K562 (cell line): ENCODE measurements around the gene SMIM8. TPM values are rescaled to one million over a fixed set of nuclear protein-coding genes. Genes with fewer than 3 reads are reported as not detected.

Experiments
- ATAC-seq: fragments of 200-7000 bp; cut with Tn5 transposase; 3 replicates; pipeline ENCODE4 v1.9.1; 2020; ENCODE audit warnings: moderate library complexity
- BruUV-seq: library from RNA; stranded (reverse); fragments of 400-500 nt; replicated peaks from 2 replicates; lab custom pipeline; 2021; lab: Mats Ljungman, UMichigan
- CTCF ChIA-PET: fragments of 300-600 bp; formaldehyde crosslinking; extraction: SDS; loops from one replicate; lab custom pipeline; 2021; ENCODE audit warnings: low intra/inter-chr PET ratio; lab: Yijun Ruan, JAX
- POLR2A ChIA-PET: fragments of 300-600, 350-650 bp; sonication (Branson Sonifier 250); formaldehyde crosslinking; extraction: SDS; loops from one replicate; lab custom pipeline; 2021; ENCODE audit warnings: antibody characterized with exemption, inconsistent platforms; lab: Yijun Ruan, JAX
- DNase-seq, 4 experiments: peaks; one replicate each; pipeline versions ENCODE4 v3.0.0 to v3.0.0-alpha.2; 2011 to 2018; ENCODE audit warnings: low spot score in 3 of 4, mixed read lengths in 3 of 4; ENCODE audit errors: extremely low read depth in 1 of 4
- FAIRE-seq: peaks from 2 replicates; lab custom pipeline; 2011; peaks lifted over from hg19 to GRCh38; lab: Jason Lieb, UNC
- H2AFZ ChIP-seq: 2 replicates; pipeline ENCODE4 v1.6.0; 2011; ENCODE audit warnings: low read depth, low read length, control low read depth, inconsistent platforms
- H3K27ac ChIP-seq: fragments of 200-600 bp; 3 replicates; pipeline ENCODE4 v1.8.0; 2011; ENCODE audit warnings: low read depth, mild to moderate bottlenecking, control low read depth, inconsistent platforms, low read length, moderate library complexity, mixed read lengths; ENCODE audit errors: extremely low read depth
- H3K27me3 ChIP-seq, 2 experiments: fragments of 300-600 bp in 1 of 2; 2 replicates in 1 of 2; 3 replicates in 1 of 2; pipeline versions ENCODE4 v1.6.0 to v1.8.0; 2011; ENCODE audit warnings: inconsistent platforms in 2 of 2, low read length in 2 of 2, mild to moderate bottlenecking in 1 of 2, mixed read lengths in 1 of 2, moderate library complexity in 1 of 2; ENCODE audit not compliant: control insufficient read depth in 2 of 2, insufficient read depth in 2 of 2
- H3K36me3 ChIP-seq: fragments of 300-600 bp; 3 replicates; pipeline ENCODE4 v1.8.0; 2011; ENCODE audit warnings: mild to moderate bottlenecking, low read length, inconsistent platforms; ENCODE audit not compliant: control insufficient read depth, insufficient read depth
- H3K4me1 ChIP-seq, 2 experiments: fragments of 200-600 bp in 1 of 2; replicated peaks in 1 of 2; 2 replicates in 1 of 2; 3 replicates in 1 of 2; pipeline versions ENCODE4 v1.5.1 to v1.8.0; 2011; ENCODE audit warnings: inconsistent platforms in 2 of 2, low read length in 2 of 2, mild to moderate bottlenecking in 1 of 2, mixed read lengths in 1 of 2, moderate library complexity in 1 of 2; ENCODE audit not compliant: control insufficient read depth in 2 of 2, insufficient read depth in 2 of 2
- H3K4me2 ChIP-seq: 2 replicates; pipeline ENCODE4 v1.6.1; 2011; ENCODE audit warnings: low read length, control low read depth, inconsistent platforms, mixed read lengths; ENCODE audit not compliant: insufficient read depth
- H3K4me3 ChIP-seq: fragments of 200-600 bp; sonication (generic), shearing (Covaris generic); 2 replicates; pipeline ENCODE4 v1.5.1; 2016; ENCODE audit warnings: control low read depth, inconsistent platforms
- H3K79me2 ChIP-seq: fragments of 200-600 bp; 3 replicates; pipeline ENCODE4 v1.8.0; 2011; ENCODE audit warnings: low read length, inconsistent platforms; ENCODE audit not compliant: control insufficient read depth, insufficient read depth
- H3K9ac ChIP-seq, 2 experiments: 2 replicates each; pipeline versions ENCODE4 v1.6.0 to v1.6.1; 2011; ENCODE audit warnings: low read depth in 2 of 2, low read length in 2 of 2, control low read depth in 1 of 2, inconsistent platforms in 1 of 2, mild to moderate bottlenecking in 1 of 2, mixed read lengths in 1 of 2; ENCODE audit not compliant: insufficient read depth in 1 of 2
- H3K9me1 ChIP-seq: one replicate; pipeline ENCODE4 v1.6.0; 2011; ENCODE audit warnings: inconsistent platforms, mild to moderate bottlenecking, low read length, moderate library complexity; ENCODE audit not compliant: control insufficient read depth, insufficient read depth
- H3K9me3 ChIP-seq: replicated peaks from 2 replicates; pipeline ENCODE4 v1.5.1; 2011; ENCODE audit warnings: low read depth, low read length, inconsistent platforms; ENCODE audit not compliant: control insufficient read depth, insufficient read depth
- H4K20me1 ChIP-seq: replicated peaks from 2 replicates; pipeline ENCODE4 v1.6.1; 2011; ENCODE audit warnings: low read length, inconsistent platforms, mixed read lengths; ENCODE audit not compliant: control insufficient read depth, insufficient read depth
- CCAR2 ChIP-seq: fragments of 200-400 bp; formaldehyde crosslinking; IDR thresholded peaks from 2 replicates; pipeline ENCODE4 v1.6.1; 2017; ENCODE audit warnings: mild to moderate bottlenecking, low read depth, low read length
- HOXB6 ChIP-seq: fragments of 250-450 bp; sonication (Bioruptor Pico); IDR thresholded peaks from 2 replicates; pipeline ENCODE4 v1.5.1; 2022; ENCODE audit warnings: mild to moderate bottlenecking, borderline replicate concordance
- KDM2B ChIP-seq: fragments of 250-450 bp; sonication (Bioruptor Pico); IDR thresholded peaks from 2 replicates; pipeline ENCODE4 v1.8.0; 2021; ENCODE audit warnings: mild to moderate bottlenecking, moderate library complexity
- KHSRP ChIP-seq: fragments of 450-650 bp; IDR thresholded peaks from 2 replicates; pipeline ENCODE4 v1.6.1; 2017
- RBFOX2 ChIP-seq: fragments of 200-400 bp; formaldehyde crosslinking; IDR thresholded peaks from 2 replicates; pipeline ENCODE4 v1.6.1; 2017; ENCODE audit warnings: low read depth, mild to moderate bottlenecking, low read length, moderate library complexity
- SMC3 ChIP-seq: conservative IDR thresholded peaks from 2 replicates; pipeline ENCODE4 v1.6.1; 2011; ENCODE audit warnings: low read depth, low read length, improper control_type of control experiment; ENCODE audit not compliant: insufficient read depth
- ZNF133 ChIP-seq: fragments of 250-450 bp; sonication (Bioruptor Pico); IDR thresholded peaks from 2 replicates; pipeline ENCODE4 v1.4.0; 2020; ENCODE audit warnings: mild to moderate bottlenecking
- WGBS: fragments of 100-300 bp; shearing (Covaris generic); methylation state at CpG from one replicate; pipeline ENCODE4 v1.1.6; 2016; ENCODE audit warnings: low coverage, mixed read lengths; ENCODE audit not compliant: insufficient coverage; ENCODE audit errors: missing lambda C conversion rate; 5-methylcytosine and 5-hydroxymethylcytosine counted together
- in situ Hi-C: fragments of 300-500 bp; cut with MboI; formaldehyde crosslinking; loops from 4 replicates; pipeline ENCODE4 v1.15.0; 2018; ENCODE audit warnings: inconsistent platforms, mixed read lengths
- intact Hi-C: fragments of 100-400 bp; cut with micrococcal nuclease; formaldehyde crosslinking; loops from 2 replicates; pipeline ENCODE4 v1.14.2; 2022
- polyA plus RNA-seq, 8 experiments: library from polyadenylated mRNA; depleted of rRNA in 4 of 8; stranded (reverse) in 5 of 8; unstranded in 3 of 8; fragments of >200 nt; fragmentation: Nextera tagmentation in 2 of 8; fragmentation: Illumina TruSeq in 1 of 8; extraction: Ambion mirVana in 2 of 8; extraction: Trizol in 1 of 8; gene quantifications; 2 replicates each; pipeline versions ENCODE4 v1.2.1 to v1.2.3, GENCODE V29; 2011 to 2014; ENCODE audit warnings: inconsistent platforms in 1 of 8, missing spikeins in 1 of 8
- total RNA-seq, 7 experiments: library from RNA; depleted of rRNA in 6 of 7; stranded (reverse); fragments of >200 nt in 6 of 7; fragmentation: Illumina TruSeq in 2 of 7; extraction: Trizol in 2 of 7; gene quantifications; 2 replicates each; pipeline versions ENCODE4 v1.2.1 to v1.2.3, GENCODE V29; 2011 to 2021; ENCODE audit warnings: low replicate concordance in 1 of 7
- TF ChIP-seq, protein P1 (sequence below), 2 experiments: IDR thresholded peaks in 1 of 2; conservative IDR thresholded peaks in 1 of 2; 2 replicates each; pipeline ENCODE4 v1.6.1; 2016; ENCODE audit warnings: low read depth in 2 of 2, mild to moderate bottlenecking in 1 of 2, missing compliant biosample characterization in 1 of 2, missing genetic modification characterization in 1 of 2, moderate library complexity in 1 of 2
- TF ChIP-seq, protein P2 (sequence below): fragments of 450-650 bp; IDR thresholded peaks from 2 replicates; pipeline ENCODE4 v1.6.1; 2017; ENCODE audit warnings: antibody characterized with exemption
- TF ChIP-seq, protein P3 (sequence below): fragments of 450-650 bp; IDR thresholded peaks from 2 replicates; pipeline ENCODE4 v1.6.1; 2016; ENCODE audit warnings: borderline replicate concordance
- TF ChIP-seq, protein P4 (sequence below): fragments of 200-400 bp; formaldehyde crosslinking; IDR thresholded peaks from 2 replicates; pipeline ENCODE4 v1.6.1; 2017; ENCODE audit warnings: mild to moderate bottlenecking, low read depth, low read length, moderate library complexity

SMIM8 gene
- total and polyA plus RNA-seq, 9 of the 15 experiments (the other 6 are each of a cell fraction or from before 2014, with no cell fraction given) = 8.3 to 53.7 (median 15.1) TPM

DNA sequence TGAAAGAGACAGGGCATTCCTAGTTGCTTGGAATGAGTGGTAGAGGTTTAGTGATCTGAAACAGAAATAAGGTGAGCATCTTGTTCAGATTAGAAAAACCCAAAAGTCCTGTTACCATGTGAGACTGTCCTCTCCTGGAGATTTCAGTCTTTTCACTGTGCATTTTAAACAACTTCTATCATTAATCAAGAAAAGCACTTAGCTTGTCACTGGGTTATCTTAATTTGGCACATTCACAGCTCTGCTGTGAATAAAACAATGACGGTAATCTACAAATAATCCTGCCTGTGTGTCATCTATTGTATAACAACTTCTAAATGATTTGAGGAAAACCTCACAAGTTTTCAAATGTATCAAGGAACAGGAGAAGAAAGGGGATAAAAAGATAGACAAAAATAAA is 9.5 kb upstream of the SMIM8 start (continued):
- TF ChIP-seq, protein P1, sequence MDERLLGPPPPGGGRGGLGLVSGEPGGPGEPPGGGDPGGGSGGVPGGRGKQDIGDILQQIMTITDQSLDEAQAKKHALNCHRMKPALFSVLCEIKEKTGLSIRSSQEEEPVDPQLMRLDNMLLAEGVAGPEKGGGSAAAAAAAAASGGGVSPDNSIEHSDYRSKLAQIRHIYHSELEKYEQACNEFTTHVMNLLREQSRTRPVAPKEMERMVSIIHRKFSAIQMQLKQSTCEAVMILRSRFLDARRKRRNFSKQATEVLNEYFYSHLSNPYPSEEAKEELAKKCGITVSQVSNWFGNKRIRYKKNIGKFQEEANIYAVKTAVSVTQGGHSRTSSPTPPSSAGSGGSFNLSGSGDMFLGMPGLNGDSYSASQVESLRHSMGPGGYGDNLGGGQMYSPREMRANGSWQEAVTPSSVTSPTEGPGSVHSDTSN (CRISPR knock-in tag; IDR thresholded peaks at IDR 0.05; ENCODE audit: low read depth) = no peak
- TF ChIP-seq, protein P1 (tag; conservative IDR thresholded peaks at IDR 0.05; ENCODE audit: low read depth) = peak; percentile 67; the same call in 1 of the 2 replicates

DNA sequence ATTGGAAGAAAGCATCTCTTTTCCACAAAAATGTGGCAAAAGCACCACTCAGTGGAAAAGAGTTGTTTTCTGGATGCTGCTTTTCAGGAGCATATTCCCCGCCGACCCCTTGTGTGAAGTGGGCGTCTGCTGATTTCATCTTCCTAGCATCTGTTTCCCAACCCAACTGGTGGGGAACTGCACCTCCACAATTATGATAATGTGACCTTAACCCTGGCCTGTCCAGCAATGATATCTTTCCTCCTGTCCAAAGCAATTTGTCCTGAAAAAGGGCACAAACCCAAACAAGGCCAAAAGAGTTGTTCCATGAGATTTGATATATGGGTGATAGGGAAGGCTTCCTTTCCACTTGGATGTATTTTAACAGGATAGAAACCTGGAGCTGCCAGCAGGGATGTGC is 7.3 kb upstream of the SMIM8 start:
- BruUV-seq = no TSS peak
- Histone ChIP-seq H3K27ac (no peak overlapping the region), H3K9me1 (no peaks in the 10 kb centered on the region), H3K36me3 (no peaks in the 10 kb centered on the region), H3K4me3 (no peak overlapping the region), H2AFZ (no peak overlapping the region), H3K9me3 (no peaks in the 10 kb centered on the region), H3K4me2 (no peak overlapping the region), H3K4me1 (no peaks in the 10 kb centered on the region; a peak in 1 of 5 replicates), H4K20me1 (no peaks in the 10 kb centered on the region), H3K9ac (no peak overlapping the region), H3K27me3 (no peaks in the 10 kb centered on the region; a peak in 3 of 5 replicates), H3K79me2 (no peaks in the 10 kb centered on the region)
- intact Hi-C loops (no loop called here), in situ Hi-C loops (no loop called here)
- POLR2A ChIA-PET = interaction anchor here (0.6 kb wide), 1 partner anchor 52 kb away, joined by 5 read pairs; no protein-coding TSS in a partner anchor
- FAIRE-seq (no peak), DNase-seq (no peak), ATAC-seq (no peak)
- WGBS = 3% methylated on average over 3 of the region's 3 CpGs
- CTCF ChIA-PET = no interaction called here
- TF ChIP-seq, protein P2, sequence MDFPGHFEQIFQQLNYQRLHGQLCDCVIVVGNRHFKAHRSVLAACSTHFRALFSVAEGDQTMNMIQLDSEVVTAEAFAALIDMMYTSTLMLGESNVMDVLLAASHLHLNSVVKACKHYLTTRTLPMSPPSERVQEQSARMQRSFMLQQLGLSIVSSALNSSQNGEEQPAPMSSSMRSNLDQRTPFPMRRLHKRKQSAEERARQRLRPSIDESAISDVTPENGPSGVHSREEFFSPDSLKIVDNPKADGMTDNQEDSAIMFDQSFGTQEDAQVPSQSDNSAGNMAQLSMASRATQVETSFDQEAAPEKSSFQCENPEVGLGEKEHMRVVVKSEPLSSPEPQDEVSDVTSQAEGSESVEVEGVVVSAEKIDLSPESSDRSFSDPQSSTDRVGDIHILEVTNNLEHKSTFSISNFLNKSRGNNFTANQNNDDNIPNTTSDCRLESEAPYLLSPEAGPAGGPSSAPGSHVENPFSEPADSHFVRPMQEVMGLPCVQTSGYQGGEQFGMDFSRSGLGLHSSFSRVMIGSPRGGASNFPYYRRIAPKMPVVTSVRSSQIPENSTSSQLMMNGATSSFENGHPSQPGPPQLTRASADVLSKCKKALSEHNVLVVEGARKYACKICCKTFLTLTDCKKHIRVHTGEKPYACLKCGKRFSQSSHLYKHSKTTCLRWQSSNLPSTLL = no peak
- TF ChIP-seq KHSRP (no peak), SMC3 (no peak), HOXB6 (CRISPR knock-in tag) (no peak), ZNF133 (CRISPR knock-in tag) (no peak), KDM2B (CRISPR knock-in tag) (no peak), RBFOX2 (no peak), CCAR2 (no peak)
- TF ChIP-seq, protein P3, sequence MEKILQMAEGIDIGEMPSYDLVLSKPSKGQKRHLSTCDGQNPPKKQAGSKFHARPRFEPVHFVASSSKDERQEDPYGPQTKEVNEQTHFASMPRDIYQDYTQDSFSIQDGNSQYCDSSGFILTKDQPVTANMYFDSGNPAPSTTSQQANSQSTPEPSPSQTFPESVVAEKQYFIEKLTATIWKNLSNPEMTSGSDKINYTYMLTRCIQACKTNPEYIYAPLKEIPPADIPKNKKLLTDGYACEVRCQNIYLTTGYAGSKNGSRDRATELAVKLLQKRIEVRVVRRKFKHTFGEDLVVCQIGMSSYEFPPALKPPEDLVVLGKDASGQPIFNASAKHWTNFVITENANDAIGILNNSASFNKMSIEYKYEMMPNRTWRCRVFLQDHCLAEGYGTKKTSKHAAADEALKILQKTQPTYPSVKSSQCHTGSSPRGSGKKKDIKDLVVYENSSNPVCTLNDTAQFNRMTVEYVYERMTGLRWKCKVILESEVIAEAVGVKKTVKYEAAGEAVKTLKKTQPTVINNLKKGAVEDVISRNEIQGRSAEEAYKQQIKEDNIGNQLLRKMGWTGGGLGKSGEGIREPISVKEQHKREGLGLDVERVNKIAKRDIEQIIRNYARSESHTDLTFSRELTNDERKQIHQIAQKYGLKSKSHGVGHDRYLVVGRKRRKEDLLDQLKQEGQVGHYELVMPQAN = no peak
- TF ChIP-seq, protein P4, sequence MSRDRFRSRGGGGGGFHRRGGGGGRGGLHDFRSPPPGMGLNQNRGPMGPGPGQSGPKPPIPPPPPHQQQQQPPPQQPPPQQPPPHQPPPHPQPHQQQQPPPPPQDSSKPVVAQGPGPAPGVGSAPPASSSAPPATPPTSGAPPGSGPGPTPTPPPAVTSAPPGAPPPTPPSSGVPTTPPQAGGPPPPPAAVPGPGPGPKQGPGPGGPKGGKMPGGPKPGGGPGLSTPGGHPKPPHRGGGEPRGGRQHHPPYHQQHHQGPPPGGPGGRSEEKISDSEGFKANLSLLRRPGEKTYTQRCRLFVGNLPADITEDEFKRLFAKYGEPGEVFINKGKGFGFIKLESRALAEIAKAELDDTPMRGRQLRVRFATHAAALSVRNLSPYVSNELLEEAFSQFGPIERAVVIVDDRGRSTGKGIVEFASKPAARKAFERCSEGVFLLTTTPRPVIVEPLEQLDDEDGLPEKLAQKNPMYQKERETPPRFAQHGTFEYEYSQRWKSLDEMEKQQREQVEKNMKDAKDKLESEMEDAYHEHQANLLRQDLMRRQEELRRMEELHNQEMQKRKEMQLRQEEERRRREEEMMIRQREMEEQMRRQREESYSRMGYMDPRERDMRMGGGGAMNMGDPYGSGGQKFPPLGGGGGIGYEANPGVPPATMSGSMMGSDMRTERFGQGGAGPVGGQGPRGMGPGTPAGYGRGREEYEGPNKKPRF = no peak
